GM18870 (cell line): ENCODE results near the gene DNAI7.

Experiments used
- ATAC-seq: cut with Tn5 transposase; IDR thresholded peaks from one replicate; pipeline ENCODE4 v1.9.1; 2021; ENCODE audit warnings: moderate library complexity; ENCODE audit not compliant: unreplicated experiment

The DNAI7 gene

DNA sequence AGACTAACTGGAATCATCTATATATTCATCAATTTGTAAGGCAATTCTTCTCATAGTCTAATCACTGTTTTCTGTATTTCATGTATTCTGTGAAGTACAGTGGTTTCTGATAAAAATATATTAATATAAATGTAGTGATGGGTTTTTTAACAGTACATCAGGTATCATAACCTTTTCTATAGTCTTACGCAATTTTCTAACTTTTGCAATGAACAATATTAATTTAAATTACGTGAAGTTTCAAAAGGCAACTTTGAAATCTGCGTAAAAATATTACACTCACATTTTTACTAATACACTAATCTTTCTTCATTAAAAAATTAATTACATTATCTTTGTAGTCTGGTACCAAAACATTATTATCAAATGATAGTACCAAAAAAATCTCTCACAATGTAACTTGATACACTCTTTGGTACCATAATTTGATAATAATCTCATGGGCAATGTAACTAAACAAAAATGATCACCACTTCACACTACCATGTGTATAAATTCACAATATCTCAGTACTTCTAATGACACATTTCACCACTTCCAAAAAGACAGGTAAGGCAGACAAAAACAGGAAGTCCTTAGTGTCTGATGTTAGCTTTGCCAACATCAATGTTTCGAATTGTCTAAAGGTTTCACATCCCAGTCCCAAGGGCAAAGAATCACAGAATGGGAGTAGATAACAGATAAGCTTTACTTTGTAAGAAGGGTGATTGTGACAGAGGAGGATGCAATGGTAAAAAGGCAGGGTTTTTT is 8.7 kb downstream of the DNAI7 start:
- no peak for ATAC-seq

DNA sequence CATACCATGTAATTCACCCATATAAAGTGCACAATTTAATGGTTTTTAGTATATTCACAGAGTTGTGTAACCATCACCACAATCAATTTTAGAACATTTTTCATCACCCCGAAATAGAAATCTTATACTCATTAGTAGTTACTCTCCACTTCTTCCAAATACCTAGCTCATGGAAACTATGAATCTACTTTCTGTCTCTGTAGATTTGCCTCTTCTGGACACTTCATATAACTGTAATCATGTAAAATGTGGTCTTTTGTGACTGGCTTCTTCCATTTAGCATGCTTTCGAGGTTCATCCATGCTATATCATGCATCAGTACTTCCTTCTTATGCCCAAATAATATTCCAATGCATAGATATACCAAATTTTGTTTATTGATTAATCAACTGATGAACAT is 10.8 kb downstream of the DNAI7 start:
- no peak for ATAC-seq

DNA sequence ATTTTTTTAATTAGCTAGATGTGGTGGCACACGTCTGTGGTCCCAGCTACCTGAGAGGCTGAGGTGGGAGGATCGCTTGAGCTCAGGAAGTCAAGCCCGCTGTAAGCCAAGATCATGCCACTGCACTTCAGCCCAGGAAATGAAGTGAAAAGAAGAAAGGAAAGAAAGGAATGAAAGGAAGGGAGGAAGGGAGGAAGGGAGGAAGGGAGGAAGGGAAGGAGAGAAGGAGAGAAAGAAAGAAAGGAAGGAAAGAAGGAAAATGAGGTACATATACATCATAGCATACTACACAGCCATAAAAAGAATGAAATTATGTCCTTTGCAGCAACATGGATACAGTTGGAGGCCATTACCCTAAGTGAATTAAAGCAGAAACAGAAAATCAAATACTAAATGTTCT is 12.2 kb downstream of the DNAI7 start:
- ATAC-seq: no peak

DNA sequence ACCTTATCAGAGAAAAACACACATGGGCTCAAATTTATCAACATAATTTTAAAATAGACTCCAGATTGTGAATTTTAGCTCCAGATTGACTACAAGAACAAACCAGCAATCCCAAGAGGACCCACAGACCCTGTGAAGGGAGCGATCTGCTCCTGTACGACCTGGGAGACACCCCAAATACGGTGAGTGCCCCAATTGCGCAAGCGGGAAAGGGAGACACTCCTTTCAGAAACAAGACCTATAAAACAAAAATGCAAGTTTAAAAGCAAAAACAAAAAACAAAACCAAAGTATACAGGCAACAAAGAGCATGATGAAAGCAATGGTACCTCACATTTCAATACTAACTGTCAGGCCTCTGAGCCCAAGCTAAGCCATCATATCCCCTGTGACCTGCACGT is 32.1 kb downstream of the DNAI7 start:
- ATAC-seq: no peak

DNA sequence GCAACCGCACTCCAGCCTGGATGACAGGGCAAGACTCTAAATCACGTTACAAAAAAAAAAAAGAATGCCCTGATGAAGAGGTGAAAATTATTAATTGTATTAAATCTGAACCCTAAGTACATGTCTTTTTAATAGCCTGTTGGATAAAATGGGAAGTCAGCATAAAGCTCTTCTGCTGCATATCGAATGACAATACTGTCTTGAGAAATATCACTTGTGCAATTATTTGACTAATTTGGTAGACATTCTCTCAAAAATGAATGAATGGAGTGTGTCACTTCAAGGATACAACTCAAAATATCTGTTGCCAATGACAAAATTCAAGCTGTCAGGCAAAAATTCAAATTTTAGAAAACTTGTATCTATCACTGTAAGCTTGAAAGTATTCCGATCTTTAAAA is 38.9 kb downstream of the DNAI7 start:
- ATAC-seq: no peak

DNA sequence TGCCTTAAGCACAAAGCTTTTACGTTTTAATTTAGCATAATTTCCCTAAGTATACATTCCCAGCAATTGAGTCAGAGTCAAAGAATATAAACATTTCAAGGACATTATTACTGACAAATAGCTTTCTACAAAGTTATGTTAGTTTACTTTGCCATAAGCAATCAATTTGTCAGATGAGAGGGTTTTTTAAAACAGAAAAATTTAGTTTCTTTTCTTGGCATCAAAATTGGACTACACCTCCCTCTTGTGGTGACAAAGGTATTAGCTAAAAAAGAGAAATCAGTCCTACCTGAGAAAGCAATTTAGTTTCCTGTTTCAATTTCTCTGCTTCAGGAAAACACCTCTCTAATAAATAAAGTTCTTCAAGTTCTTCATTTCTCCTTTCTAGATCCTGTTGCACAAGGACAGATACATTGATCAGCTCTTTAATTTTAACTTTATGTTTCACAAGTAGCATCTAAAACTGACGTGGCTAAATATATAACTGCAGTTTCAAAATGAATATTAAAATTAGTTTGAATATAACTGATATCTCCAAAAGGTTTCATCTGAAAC is 39.9 kb downstream of the DNAI7 start:
- peak; percentile 63 for ATAC-seq

DNA sequence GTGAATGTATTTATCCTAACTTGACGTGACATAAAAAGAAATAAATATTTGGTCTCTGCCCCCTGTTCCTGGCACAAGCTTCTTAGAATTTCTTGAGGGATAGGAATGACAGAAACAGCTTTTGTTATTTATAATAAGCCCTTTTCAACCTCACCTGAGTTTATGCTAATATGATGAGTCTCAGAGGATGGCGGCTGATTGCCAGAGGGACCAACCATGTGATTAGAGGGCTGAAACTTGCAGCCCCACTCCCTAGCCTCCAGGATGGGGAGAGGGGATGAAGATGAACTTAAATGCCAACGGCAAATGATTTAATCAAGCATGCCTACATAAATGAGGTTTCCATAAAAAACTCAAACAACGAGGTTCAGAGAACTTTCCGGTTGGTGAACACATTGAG is 42.9 kb downstream of the DNAI7 start:
- no peak for ATAC-seq

DNA sequence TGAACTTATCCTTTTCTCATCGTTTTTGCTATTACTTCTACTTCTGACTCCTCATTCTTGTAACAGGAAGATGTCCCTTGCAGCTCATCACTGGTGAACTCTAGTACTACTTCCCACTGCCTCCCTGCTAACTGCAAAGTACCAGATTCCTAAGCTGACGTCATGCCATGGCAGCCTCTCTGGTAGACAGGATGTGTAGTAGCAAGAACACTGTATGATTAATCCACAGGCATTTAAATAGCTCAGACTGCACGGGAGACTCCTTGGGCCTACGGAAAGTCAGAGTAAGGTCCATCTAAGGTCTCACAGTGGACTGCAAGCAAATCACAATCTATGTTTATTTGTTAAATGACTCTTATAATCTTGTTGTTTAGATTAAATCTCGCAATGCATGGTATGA is 43.5 kb downstream of the DNAI7 start:
- no peak for ATAC-seq

DNA sequence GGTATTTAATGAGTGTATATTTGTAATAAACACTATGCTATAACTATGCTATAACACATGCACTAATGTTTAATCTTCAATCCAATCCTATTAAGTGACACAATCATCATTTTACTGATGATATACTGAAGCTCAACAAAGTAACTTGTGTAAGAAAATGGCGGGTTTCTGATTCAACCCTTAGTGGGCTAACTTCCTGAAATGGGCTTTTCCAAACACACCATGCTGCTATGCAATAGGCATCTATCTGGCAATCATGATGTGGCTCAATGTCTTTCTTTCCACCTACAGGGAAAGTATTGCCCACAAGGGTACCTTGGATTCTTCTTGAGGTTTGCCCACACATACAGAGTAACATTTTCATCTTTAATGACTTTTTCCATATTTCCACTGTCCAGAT is 48.3 kb downstream of the DNAI7 start:
- ATAC-seq: no peak

DNA sequence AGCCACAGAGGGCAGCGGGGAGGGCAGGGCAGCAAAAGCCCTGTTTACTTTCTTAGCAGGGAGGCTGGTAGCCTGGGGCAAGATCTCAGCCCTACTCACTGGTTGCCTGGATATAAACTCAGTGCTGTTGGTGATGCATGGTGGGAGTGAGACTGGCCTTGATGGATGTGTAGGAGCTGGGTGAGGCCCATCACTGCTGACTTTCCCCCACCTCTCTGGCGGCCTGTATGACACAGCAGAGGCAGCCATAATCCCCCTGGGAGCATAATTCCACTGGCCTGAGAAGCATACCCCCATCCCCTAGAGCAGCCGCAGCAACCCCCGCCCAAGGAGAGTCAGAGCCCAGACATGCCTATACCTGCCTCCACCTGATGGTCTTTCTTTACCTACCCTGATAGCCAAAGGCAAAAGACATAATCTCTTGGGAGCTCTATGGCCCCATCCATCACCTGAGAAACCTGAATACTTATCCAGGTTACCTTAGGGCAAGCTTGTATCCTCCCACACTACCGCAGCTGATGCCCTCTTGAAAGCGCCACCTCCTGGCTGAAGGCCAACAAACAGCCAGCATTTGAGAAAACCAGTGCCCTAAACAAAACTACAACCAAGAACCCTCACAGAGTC is 59.3 kb downstream of the DNAI7 start:
- ATAC-seq: no peak

DNA sequence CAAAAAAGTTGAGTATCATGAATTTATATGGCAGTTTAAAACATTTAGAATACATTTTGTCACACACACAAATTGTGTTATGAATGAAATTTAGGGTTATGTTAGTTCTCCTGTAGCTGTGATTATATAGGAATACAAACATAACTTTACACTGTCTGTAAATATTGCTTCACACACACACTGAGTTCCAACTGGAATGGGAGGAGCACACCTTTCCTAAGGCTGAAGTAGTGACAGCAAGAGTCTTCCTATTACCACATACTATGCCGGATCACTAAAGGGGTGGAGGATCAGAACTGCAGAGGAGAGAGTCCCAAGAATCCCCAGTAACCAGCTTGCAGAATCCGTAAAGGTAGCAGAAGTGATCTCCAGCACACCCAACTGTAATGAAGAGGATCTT is 63.7 kb downstream of the DNAI7 start:
- no peak for ATAC-seq

DNA sequence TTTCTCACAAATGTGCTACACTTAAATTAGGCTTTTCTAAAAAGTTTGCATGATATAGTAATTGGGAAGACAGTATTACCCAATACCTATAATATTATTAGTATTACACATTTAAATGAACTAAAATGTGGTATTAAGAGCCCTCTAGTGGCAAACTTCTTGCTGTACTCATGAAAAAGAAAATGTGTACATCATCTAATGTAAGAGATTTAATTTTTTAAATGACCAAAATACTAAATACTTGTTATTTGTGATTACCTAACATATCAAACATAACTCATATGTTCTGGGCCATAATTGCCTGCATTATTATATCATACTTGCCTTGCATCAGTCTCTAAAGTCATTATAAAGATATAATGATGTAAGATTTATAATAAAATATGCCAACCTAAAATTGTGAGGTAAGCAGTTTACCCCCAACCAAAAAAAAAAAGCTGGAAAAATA is 64.2 kb downstream of the DNAI7 start:
- ATAC-seq: no peak

DNA sequence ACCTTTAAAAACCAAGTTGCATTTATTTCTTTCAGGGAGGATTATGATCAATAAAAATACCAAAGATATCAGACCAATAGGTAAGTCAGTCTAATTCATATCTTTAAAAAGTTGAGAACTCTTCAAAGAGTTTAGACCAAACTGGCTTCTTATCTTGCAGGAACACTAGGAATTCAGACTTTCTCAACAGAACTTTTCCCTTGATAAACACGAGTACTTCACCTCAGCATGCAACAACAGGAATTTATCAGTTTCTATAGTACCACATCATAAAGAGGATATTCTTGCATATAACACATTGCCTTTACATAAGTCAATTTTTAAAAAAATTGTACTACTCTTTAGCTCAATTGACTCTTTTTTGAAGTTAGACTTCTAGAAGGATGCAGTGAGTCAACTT is 68.2 kb downstream of the DNAI7 start:
- no peak for ATAC-seq

DNA sequence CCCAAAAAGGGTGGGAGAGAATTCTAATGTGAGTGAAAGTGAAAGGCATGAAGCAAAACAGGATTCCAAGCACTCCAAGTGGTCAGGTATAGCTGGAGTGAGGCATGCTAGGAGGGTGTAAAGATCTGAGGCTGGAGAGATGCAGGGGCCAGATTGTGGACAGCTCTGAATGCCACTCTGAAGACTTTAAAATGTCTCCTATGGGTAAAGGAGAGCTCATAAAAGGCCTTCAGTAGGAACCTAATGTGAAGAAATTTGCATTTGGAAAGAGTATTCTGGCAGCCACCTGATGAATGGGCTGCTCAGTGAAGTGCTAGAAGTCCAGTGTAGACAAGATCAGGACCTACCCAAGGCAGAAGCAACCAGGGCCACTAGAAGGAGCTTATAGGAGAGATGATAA is 68.9 kb downstream of the DNAI7 start:
- no peak for ATAC-seq

DNA sequence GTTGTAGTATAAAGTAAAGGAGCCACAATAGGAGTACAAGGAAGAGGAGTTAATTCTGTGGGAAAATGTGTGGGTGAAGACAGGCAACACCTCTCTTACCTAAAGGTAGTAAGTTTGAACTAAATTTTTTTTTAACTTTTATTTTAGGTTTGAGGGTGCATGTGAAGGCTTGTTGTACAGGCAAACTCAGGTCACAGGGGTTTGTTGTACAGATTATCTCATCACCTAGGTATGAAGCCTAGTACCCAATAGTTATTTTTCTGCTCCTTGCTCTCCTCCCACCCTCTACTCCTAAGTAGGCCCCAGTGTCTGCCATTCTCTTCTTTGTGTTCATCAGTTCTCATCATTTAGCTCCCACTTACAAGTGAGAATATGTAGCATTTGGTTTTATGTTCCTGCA is 70.5 kb downstream of the DNAI7 start:
- ATAC-seq: no peak

DNA sequence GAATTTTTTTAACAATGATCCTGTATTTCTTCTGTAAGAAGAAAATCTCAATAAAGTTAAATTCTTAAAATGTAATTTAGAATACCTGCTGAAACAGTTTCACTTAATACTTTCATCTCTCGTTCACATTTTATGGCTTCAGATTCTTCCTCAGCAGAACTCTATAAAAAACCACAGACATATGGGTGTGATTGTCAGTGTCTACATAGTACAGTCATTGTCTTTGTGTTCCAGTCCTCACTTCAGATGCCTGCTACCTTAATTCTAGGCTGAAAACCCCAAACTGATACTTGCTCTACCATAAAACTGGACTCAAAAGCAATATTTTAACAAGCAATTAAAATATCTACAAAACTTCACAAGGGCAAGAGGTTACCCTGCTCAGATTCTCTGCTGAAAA is 71.8 kb downstream of the DNAI7 start:
- no peak for ATAC-seq

DNA sequence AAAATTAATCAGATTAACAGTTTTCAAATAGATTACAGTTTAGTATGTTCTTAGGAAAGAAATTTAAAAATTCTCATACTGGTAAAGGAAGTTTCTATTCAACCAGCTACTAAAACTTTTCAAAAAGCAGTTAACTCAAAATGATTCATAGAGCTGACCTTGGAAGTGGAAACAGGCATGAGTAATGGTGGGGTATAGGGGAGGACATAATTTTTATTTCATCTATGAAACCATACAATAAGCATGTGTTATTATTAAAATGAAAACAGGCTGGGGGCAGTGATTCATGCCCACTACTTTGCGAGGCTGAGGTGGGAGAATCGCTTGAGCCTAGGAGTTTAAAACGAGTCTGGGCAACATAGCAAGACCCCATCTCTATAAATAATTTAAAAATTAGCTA is 73.0 kb downstream of the DNAI7 start:
- no peak for ATAC-seq

DNA sequence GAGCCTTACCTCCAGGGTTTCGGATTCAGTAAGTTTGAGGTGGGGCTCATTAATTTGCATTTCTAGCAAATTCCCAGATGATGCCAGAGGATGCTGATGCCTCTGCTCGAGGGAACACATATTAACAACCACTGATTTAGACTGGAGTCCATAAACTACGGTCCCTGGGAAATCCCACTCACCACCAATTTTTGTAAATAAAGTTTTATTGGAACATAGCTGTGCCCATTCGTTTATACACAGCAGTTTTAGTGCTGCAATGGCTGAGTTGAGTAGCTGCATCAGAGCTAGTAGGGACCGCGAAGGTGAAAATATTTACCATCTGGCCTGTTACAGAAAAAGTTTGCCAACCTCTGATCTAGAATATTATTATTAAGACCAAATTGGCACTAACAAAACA is 73.8 kb downstream of the DNAI7 start:
- ATAC-seq: no peak

DNA sequence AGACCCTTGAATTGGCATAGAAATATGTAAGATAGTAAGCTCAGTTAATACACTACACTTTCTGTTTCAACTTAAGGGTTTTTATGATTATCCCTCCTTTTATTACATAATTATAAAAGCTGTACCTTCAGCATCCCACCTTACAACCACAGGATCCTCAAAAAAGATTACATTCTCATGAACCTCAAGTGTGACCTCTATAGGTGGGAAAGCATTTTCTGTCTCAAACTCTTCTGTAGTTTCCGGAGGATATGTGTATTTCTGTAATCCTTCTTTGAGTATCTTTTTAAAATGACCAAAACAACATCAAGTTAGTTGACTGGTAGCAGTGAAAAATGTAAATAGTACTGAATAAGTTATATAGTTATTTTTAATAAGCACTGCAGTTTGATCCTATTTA is 75.9 kb downstream of the DNAI7 start:
- ATAC-seq: no peak

DNA sequence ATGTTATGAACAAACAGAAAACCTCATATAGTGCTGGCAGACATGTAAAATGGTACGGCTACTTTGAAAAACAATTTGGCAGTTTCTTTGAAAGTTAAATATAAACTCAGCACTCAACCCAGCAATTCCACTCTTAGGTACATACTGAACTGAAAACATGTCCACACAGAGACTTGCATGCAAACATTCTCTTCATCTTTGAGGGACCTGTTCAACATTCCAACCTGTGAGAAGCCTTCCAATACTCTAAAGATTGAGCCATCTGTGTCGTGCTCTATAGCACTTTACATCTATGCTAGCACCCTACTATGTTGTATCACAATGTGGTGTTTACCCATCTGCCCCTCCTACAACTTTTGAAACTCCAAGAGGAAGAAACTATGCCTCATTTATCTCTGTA is 79.3 kb downstream of the DNAI7 start:
- no peak for ATAC-seq

DNA sequence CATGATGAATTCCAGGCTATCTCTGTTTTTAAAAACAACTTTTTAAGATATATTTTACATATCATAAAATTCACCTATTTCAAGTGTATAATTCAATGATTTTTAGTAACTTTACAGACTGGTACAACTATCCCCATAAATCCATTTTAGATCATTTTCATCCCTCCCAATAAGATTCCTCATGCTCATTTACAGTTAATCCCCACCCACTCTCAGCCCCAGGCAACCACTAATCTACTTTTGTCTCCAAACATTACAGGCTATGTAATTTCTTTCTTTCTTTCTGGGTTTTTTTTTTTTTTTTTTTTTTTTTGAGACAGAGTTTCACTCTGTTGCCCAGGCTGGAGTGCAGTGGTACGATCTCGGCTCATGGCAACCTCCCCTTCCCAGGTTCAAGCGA is 81.3 kb downstream of the DNAI7 start:
- no peak for ATAC-seq

DNA sequence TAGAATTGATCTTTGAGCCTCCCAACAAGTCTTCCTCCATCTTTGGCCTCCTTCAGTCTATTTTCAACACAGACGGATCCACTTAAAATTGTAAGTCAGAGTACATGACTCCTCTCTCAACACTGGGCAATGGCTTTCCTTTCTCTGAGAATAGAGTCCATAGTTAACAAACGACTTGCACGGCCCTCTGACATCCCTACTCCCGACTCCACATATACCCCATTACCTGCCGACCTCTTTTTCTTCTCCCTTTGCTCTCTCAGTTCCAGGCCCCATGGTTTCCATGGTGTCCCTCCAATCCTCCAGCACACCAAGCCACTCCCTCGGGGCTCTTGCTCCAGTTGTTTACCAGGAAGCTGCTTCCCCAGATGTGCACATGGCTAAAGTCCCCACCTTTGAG is 84.7 kb downstream of the DNAI7 start:
- no peak for ATAC-seq

DNA sequence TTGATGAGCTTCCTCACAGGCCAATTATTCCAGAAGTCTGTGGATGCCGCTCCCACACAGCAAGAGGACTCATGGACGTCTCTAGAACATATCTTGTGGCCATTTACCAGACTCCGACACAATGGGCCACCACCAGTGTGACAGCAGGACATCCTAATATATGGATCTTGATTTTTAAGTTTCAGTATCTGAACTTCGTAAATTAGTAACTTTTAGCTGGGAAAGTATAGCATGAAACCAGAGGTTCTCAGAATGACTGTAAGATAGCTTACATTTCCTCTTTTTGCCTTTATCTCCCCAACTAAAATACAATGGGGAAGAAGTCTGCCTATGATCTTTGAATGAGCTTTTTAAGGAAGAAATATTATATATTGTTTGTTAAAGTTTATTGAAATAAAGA is 87.0 kb downstream of the DNAI7 start:
- peak; percentile 97 for ATAC-seq
